HepG2 (cell line): ENCODE results near the gene RASAL3. TPM values are rescaled to one million over a fixed set of nuclear protein-coding genes. Genes with fewer than 3 reads are reported as not detected.

Experiments used
- DDIT3 ChIP-seq: sonication (generic); formaldehyde crosslinking; IDR thresholded peaks from 2 replicates; pipeline ENCODE4 v1.4.0; 2020; ENCODE audit warnings: mild to moderate bottlenecking, missing genetic modification reagents
- E2F2 ChIP-seq: sonication (generic); formaldehyde crosslinking; IDR thresholded peaks from 2 replicates; pipeline ENCODE4 v1.4.0; 2020; ENCODE audit warnings: missing genetic modification reagents, borderline replicate concordance
- FOSL2 ChIP-seq: sonication (generic); formaldehyde crosslinking; IDR thresholded peaks from 2 replicates; pipeline ENCODE4 v1.4.0; 2020; ENCODE audit warnings: missing genetic modification reagents
- FOXM1 ChIP-seq: sonication (generic); formaldehyde crosslinking; IDR thresholded peaks from 2 replicates; pipeline ENCODE4 v1.5.0; 2020; ENCODE audit warnings: missing genetic modification reagents
- GABPA ChIP-seq, 2 experiments: IDR thresholded peaks; 2 replicates each; pipeline ENCODE4 v1.6.1; 2011 to 2016; ENCODE audit warnings: low read depth in 2 of 2, low read length in 1 of 2, missing biosample characterization in 1 of 2, missing genetic modification characterization in 1 of 2
- NFE2L1 ChIP-seq: sonication (generic); formaldehyde crosslinking; IDR thresholded peaks from 2 replicates; pipeline ENCODE4 v1.4.0; 2020; ENCODE audit warnings: missing genetic modification reagents, mild to moderate bottlenecking, borderline replicate concordance
- PATZ1 ChIP-seq: sonication (generic); formaldehyde crosslinking; IDR thresholded peaks from 2 replicates; pipeline ENCODE4 v1.4.0; 2020; ENCODE audit warnings: missing genetic modification reagents
- SAP130 ChIP-seq: IDR thresholded peaks from 2 replicates; pipeline ENCODE4 v1.6.1; 2016; ENCODE audit warnings: low read depth
- SOX5 ChIP-seq: IDR thresholded peaks from 2 replicates; pipeline ENCODE4 v1.6.1; 2016; ENCODE audit warnings: borderline replicate concordance
- TOE1 ChIP-seq: sonication (generic); formaldehyde crosslinking; IDR thresholded peaks from 2 replicates; pipeline ENCODE4 v1.4.0; 2020; ENCODE audit warnings: mild to moderate bottlenecking, missing genetic modification reagents
- ZFAT ChIP-seq: sonication (generic); formaldehyde crosslinking; conservative IDR thresholded peaks from 2 replicates; pipeline ENCODE4 v1.8.1; 2023; ENCODE audit warnings: missing genetic modification reagents, inconsistent platforms
- ZMAT3 ChIP-seq: sonication (generic); formaldehyde crosslinking; conservative IDR thresholded peaks from 2 replicates; pipeline ENCODE4 v1.7.0; 2021; ENCODE audit warnings: missing genetic modification reagents
- ZNF274 ChIP-seq: sonication (generic); formaldehyde crosslinking; IDR thresholded peaks from 2 replicates; pipeline ENCODE4 v1.5.1; 2020; ENCODE audit warnings: mild to moderate bottlenecking, missing genetic modification reagents
- ZNF552 ChIP-seq: sonication (generic); formaldehyde crosslinking; IDR thresholded peaks from 2 replicates; pipeline ENCODE4 v1.9.0; 2022; ENCODE audit warnings: missing genetic modification reagents, mild to moderate bottlenecking, borderline replicate concordance
- ZNF563 ChIP-seq: sonication (generic); formaldehyde crosslinking; IDR thresholded peaks from 2 replicates; pipeline ENCODE4 v1.8.0; 2022; ENCODE audit warnings: mild to moderate bottlenecking, moderate library complexity, missing genetic modification reagents
- ZNF646 ChIP-seq: sonication (generic); formaldehyde crosslinking; IDR thresholded peaks from 2 replicates; pipeline ENCODE4 v1.9.0; 2021; ENCODE audit warnings: mild to moderate bottlenecking, missing genetic modification reagents
- ZNF879 ChIP-seq: sonication (generic); formaldehyde crosslinking; IDR thresholded peaks from 2 replicates; pipeline ENCODE4 v1.8.1; 2023; ENCODE audit warnings: missing genetic modification reagents
- ZNF883 ChIP-seq: sonication (generic); formaldehyde crosslinking; IDR thresholded peaks from 2 replicates; pipeline ENCODE4 v1.5.1; 2020; ENCODE audit warnings: mild to moderate bottlenecking, missing genetic modification reagents; ENCODE audit errors: not compliant biosample characterization
- ZSCAN21 ChIP-seq: sonication (generic); formaldehyde crosslinking; IDR thresholded peaks from 2 replicates; pipeline ENCODE4 v1.8.0; 2022; ENCODE audit warnings: mild to moderate bottlenecking, missing genetic modification reagents, moderate library complexity, borderline replicate concordance
- polyA plus RNA-seq, 8 experiments: library from polyadenylated mRNA; depleted of rRNA in 3 of 8; stranded (reverse) in 7 of 8; unstranded in 1 of 8; fragments of >200 nt; fragmentation: Illumina TruSeq in 4 of 8; extraction: Trizol in 4 of 8; gene quantifications; 2 replicates each; pipeline versions ENCODE4 v1.2.1 to v1.2.3, GENCODE V29; 2011 to 2016; ENCODE audit warnings: low read depth in 4 of 8, missing spikeins in 1 of 8, mixed read lengths in 1 of 8; ENCODE audit not compliant: insufficient read depth in 1 of 8
- total RNA-seq, 5 experiments: library from RNA; depleted of rRNA; stranded (reverse); fragments of >200 nt; fragmentation: Illumina TruSeq; extraction: Trizol; gene quantifications; 2 replicates each; pipeline ENCODE4 v1.2.3, GENCODE V29; 2016; ENCODE audit warnings: low read depth in 1 of 5

Gene RASAL3
- total and polyA plus RNA-seq, 2 of the 13 experiments (the other 11 are each of a cell fraction or from before 2014, with no cell fraction given), result not detected

- TF ChIP-seq FOXM1 (CRISPR knock-in tag) (no peak), ZNF563 (CRISPR knock-in tag) (0 out of 2 replicates have a peak, but pooled peaks have one; percentile 9), ZNF274 (CRISPR knock-in tag) (no peak), SAP130 (CRISPR knock-in tag) (peak; percentile 29; the same call in 1 of the 2 replicates), E2F2 (CRISPR knock-in tag) (no peak), ZNF879 (no peak), ZSCAN21 (CRISPR knock-in tag) (peak; percentile 2; the same call in 1 of the 2 replicates), ZNF646 (CRISPR knock-in tag) (no peak), DDIT3 (no peak), ZNF552 (CRISPR knock-in tag) (no peak), ZMAT3 (CRISPR knock-in tag) (no peak), PATZ1 (CRISPR knock-in tag) (no peak), NFE2L1 (CRISPR knock-in tag) (no peak), GABPA (IDR thresholded peaks at IDR 0.05; ENCODE audit: low read depth, low read length) (no peak), GABPA (CRISPR knock-in tag; IDR thresholded peaks at IDR 0.05; ENCODE audit: low read depth) (no peak), FOSL2 (CRISPR knock-in tag) (no peak), TOE1 (CRISPR knock-in tag) (no peak), ZFAT (no peak), SOX5 (CRISPR knock-in tag) (no peak), ZNF883 (CRISPR knock-in tag) (no peak)
Measured at GRCh38 chr19:15432018-15432494, 32.3 kb downstream of the RASAL3 start (continued).
